Adrenal gland (tissue), 12 donors: ENCODE measurements around the gene SH2D7. TPM values are rescaled to one million over a fixed set of nuclear protein-coding genes. Genes with fewer than 3 reads are reported as not detected.

Source experiments
- DNase-seq, 7 donors: peaks; one replicate each; pipeline ENCODE4 v3.0.0-alpha.2; 2019 to 2020
- H3K27ac ChIP-seq, 5 donors: fragments of 200-600 bp; sonication (generic) in 4 of 5; 1 replicate in 3 of 5; 2 replicates in 2 of 5; pipeline versions ENCODE4 v1.5.1 to v1.8.0; 2016 to 2020; ENCODE audit warnings: mild to moderate bottlenecking in 1 of 5
- H3K27me3 ChIP-seq: fragments of 200-600 bp; 2 replicates; pipeline ENCODE4 v1.8.0; 2021
- H3K36me3 ChIP-seq, 2 donors: fragments of 200-600 bp; replicated peaks in 1 of 2; 1 replicate in 1 of 2; 2 replicates in 1 of 2; pipeline versions ENCODE4 v1.5.1 to v1.8.0; 2018 to 2022
- H3K4me1 ChIP-seq, 2 donors: fragments of 200-600 bp; replicated peaks in 1 of 2; 1 replicate in 1 of 2; 2 replicates in 1 of 2; pipeline versions ENCODE4 v1.5.1 to v1.8.0; 2018 to 2021
- H3K4me3 ChIP-seq, 4 donors: fragments of 200-600 bp; sonication (generic) in 3 of 4; one replicate each; pipeline ENCODE4 v1.5.1; 2016 to 2018
- H3K9me3 ChIP-seq, 3 donors: fragments of 200-600 bp; sonication (generic) in 1 of 3; replicated peaks in 1 of 3; 1 replicate in 2 of 3; 2 replicates in 1 of 3; pipeline versions ENCODE4 v1.5.1 to v1.8.0; 2016 to 2021
- CTCF ChIP-seq, 6 experiments: fragments of 450-650 bp in 4 of 6; fragments of 200-600 bp in 2 of 6; sonication (generic) in 1 of 6; IDR thresholded peaks; 1 replicate in 5 of 6; 2 replicates in 1 of 6; pipeline versions ENCODE4 v1.5.1 to v1.8.0; 2016 to 2021; ENCODE audit warnings: antibody characterized with exemption in 6 of 6, mild to moderate bottlenecking in 2 of 6, moderate library complexity in 1 of 6
- POLR2A ChIP-seq, 2 donors: fragments of 450-650 bp; IDR thresholded peaks; one replicate each; pipeline ENCODE4 v1.6.1; 2017; ENCODE audit warnings: antibody characterized with exemption in 2 of 2, mild to moderate bottlenecking in 2 of 2, moderate library complexity in 1 of 2
- WGBS, 4 donors: extraction: QIAGEN DNeasy Blood & Tissue Kit in 2 of 4; methylation state at CpG; one replicate each; pipeline versions ENCODE4 v1.1.5 to v1.1.7; 2013 to 2017; 5-methylcytosine and 5-hydroxymethylcytosine counted together
- intact Hi-C, 2 donors: fragments of 100-400 bp; cut with DNase I; formaldehyde crosslinking; loops; one replicate each; pipeline versions ENCODE4 v1.14.1 to v1.15.0; 2022 to 2023
- polyA plus RNA-seq, 3 donors: library from polyadenylated mRNA; stranded (reverse); fragments of 200-250 nt in 2 of 3; fragments of 350-450 nt in 1 of 3; fragmentation: Illumina TruSeq in 1 of 3; extraction: RNeasy Lipid Tissue Mini Kit (QIAGEN cat#74804) in 1 of 3; gene quantifications; one replicate each; pipeline ENCODE4 v1.2.3, GENCODE V29; 2013 to 2014
- total RNA-seq, 9 donors: library from RNA; depleted of rRNA in 4 of 9; stranded (reverse); fragments of >200 nt in 4 of 9; fragments of 120-200 nt in 1 of 9; fragmentation: NEBNext Ultra II Directional in 1 of 9; extraction: Animal tissue kit (Norgen Biotek cat#: 25700) in 1 of 9; gene quantifications; one replicate each; pipeline versions ENCODE4 v1.1.0 to v1.2.4, GENCODE V29; 2013 to 2023
- donor health status: healthy with polysubstance abuse.
- donor health status: Bipolar disorder and iron deficiency.
- donor health status: DM: yes; HTN: yes; CAD: no.
- donor health status: DM: no; HTN: no; CAD: no.
- donor health status: DM: no; HTN: no; CAD: no.
- donor health status: DM: yes; HTN: yes; CAD: no.

SH2D7 gene
- total and polyA plus RNA-seq, 12 donors = not detected

GRCh38 chr15:78050826-78051225 is 41.5 kb upstream of the SH2D7 start:
- intact Hi-C loops = no loop called here
- H3K36me3 ChIP-seq = peaks cover 0 to 21% of the 10 kb centered on the region in 2 donors
- TF ChIP-seq CTCF (IDR thresholded peaks at IDR 0.05) (no peak), POLR2A (IDR thresholded peaks at IDR 0.05) (no peak)
- 77 to 90% (median 86%) methylated on average over 1 of the region's 1 CpG for WGBS, 4 donors
- H3K4me1 ChIP-seq = peaks cover 42 to 86% of the 10 kb centered on the region in 2 donors
- DNase-seq = no peak
- no peaks in the 10 kb centered on the region for H3K27me3 ChIP-seq
- H3K4me3 ChIP-seq = no peak overlapping the region
- peak overlapping the region in 2 of 5 donors; percentile 3 to 74 for H3K27ac ChIP-seq
- H3K9me3 ChIP-seq = no peaks in the 10 kb centered on the region

GRCh38 chr15:78051596-78051995 is 40.8 kb upstream of the SH2D7 start:
- peaks cover 49 to 90% of the 10 kb centered on the region in 2 donors for H3K4me1 ChIP-seq
- DNase-seq = no peak
- intact Hi-C loops = no loop called here
- no peaks in the 10 kb centered on the region for H3K27me3 ChIP-seq
- 43 to 55% (median 49%) methylated on average over 3 of the region's 3 CpGs for WGBS, 4 donors
- peak overlapping the region in 2 of 5 donors; percentile 15 to 42 for H3K27ac ChIP-seq
- H3K9me3 ChIP-seq = no peaks in the 10 kb centered on the region
- H3K36me3 ChIP-seq = peaks cover 0 to 21% of the 10 kb centered on the region in 2 donors
- no peak overlapping the region for H3K4me3 ChIP-seq
- TF ChIP-seq POLR2A (IDR thresholded peaks at IDR 0.05) (no peak), CTCF (IDR thresholded peaks at IDR 0.05) (no peak)

GRCh38 chr15:78052001-78052401 is 40.4 kb upstream of the SH2D7 start:
- peaks cover 53 to 90% of the 10 kb centered on the region in 2 donors for H3K4me1 ChIP-seq
- no peaks in the 10 kb centered on the region for H3K27me3 ChIP-seq
- DNase-seq = peak in 6 of 7 donors; percentile 60 to 74 (median 66)
- H3K4me3 ChIP-seq = no peak overlapping the region
- peaks cover 0 to 21% of the 10 kb centered on the region in 2 donors for H3K36me3 ChIP-seq
- TF ChIP-seq CTCF (IDR thresholded peaks at IDR 0.05) = no peak
- TF ChIP-seq POLR2A (IDR thresholded peaks at IDR 0.05) = no peak
- peak overlapping the region in 2 of 5 donors; percentile 42 to 47 for H3K27ac ChIP-seq
- intact Hi-C loops = no loop called here
- H3K9me3 ChIP-seq = no peaks in the 10 kb centered on the region

GRCh38 chr15:78052545-78052944 is 39.8 kb upstream of the SH2D7 start:
- intact Hi-C loops = no loop called here
- no peak for DNase-seq
- H3K9me3 ChIP-seq = no peaks in the 10 kb centered on the region
- no peak for TF ChIP-seq POLR2A (IDR thresholded peaks at IDR 0.05)
- TF ChIP-seq CTCF (IDR thresholded peaks at IDR 0.05) = no peak
- WGBS, 4 donors = 89 to 92% (median 89%) methylated on average over 5 of the region's 5 CpGs
- peaks cover 55 to 90% of the 10 kb centered on the region in 2 donors for H3K4me1 ChIP-seq
- H3K4me3 ChIP-seq = no peak overlapping the region
- H3K27me3 ChIP-seq = no peaks in the 10 kb centered on the region
- peak overlapping the region in 2 of 5 donors; percentile 42 to 47 for H3K27ac ChIP-seq
- H3K36me3 ChIP-seq = peaks cover 0 to 21% of the 10 kb centered on the region in 2 donors
